Peyer's patch (tissue), 4 donors: Measurements from ENCODE around the gene LAMTOR2.

Experiments
- POLR2A ChIP-seq, 2 donors: fragments of 450-650 bp; IDR thresholded peaks; one replicate each; pipeline ENCODE4 v1.5.1; 2017; ENCODE audit warnings: antibody characterized with exemption in 2 of 2, mild to moderate bottlenecking in 2 of 2, moderate library complexity in 2 of 2
- TF ChIP-seq, protein P1 (sequence below), 6 experiments: fragments of 450-650 bp in 4 of 6; fragments of 200-600 bp in 2 of 6; sonication (generic) in 1 of 6; IDR thresholded peaks; one replicate each; pipeline ENCODE4 v1.5.1; 2017 to 2019; ENCODE audit warnings: antibody characterized with exemption in 6 of 6, mild to moderate bottlenecking in 3 of 6, moderate library complexity in 1 of 6

DNA sequence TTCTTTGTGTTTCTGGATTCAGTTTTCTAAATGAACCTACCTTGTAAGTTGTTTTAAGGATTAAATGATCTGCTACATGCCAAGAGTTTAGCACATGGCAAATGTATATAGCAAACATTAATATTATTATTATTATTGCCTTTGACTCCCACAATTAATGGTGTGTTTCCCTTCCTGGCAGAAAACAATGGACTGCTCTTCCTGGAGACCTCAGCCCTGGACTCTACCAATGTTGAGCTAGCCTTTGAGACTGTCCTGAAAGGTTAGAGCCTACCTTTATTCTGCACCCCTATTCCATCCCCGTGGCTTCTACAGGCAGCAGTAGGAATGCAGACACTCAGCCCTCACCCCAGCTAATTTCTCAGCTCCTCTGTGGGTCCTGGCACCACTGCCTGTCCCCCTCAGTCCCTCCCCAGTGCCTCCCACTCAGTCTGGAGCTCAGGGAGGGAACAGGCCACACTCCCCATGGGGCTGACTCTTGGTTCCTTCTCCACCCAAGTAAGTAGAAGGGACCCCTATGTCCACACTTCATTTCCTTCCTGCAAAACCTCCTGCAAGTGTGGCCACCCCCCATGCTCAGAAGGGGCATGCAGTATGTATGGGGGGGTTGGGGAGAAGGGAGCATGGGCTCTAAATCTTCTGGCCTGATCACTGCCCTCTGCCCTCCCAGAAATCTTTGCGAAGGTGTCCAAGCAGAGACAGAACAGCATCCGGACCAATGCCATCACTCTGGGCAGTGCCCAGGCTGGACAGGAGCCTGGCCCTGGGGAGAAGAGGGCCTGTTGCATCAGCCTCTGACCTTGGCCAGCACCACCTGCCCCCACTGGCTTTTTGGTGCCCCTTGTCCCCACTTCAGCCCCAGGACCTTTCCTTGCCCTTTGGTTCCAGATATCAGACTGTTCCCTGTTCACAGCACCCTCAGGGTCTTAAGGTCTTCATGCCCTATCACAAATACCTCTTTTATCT is 15.2 kb downstream of the LAMTOR2 start:
- TF ChIP-seq, protein P1, sequence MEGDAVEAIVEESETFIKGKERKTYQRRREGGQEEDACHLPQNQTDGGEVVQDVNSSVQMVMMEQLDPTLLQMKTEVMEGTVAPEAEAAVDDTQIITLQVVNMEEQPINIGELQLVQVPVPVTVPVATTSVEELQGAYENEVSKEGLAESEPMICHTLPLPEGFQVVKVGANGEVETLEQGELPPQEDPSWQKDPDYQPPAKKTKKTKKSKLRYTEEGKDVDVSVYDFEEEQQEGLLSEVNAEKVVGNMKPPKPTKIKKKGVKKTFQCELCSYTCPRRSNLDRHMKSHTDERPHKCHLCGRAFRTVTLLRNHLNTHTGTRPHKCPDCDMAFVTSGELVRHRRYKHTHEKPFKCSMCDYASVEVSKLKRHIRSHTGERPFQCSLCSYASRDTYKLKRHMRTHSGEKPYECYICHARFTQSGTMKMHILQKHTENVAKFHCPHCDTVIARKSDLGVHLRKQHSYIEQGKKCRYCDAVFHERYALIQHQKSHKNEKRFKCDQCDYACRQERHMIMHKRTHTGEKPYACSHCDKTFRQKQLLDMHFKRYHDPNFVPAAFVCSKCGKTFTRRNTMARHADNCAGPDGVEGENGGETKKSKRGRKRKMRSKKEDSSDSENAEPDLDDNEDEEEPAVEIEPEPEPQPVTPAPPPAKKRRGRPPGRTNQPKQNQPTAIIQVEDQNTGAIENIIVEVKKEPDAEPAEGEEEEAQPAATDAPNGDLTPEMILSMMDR (IDR thresholded peaks at IDR 0.05) = no peak
- TF ChIP-seq POLR2A (IDR thresholded peaks at IDR 0.05) = no peak
